ENCODE results near the gene SS18L1.

The SS18L1 gene

GRCh38 chr20:62230276-62230675 lies 86.7 kb downstream of the SS18L1 start:
- no peak for DNase-seq

- no peak for DNase-seq
Observed at GRCh38 chr20:62230696-62231095, 87.1 kb downstream of the SS18L1 start.

GRCh38 chr20:62231292-62231691 lies 87.7 kb downstream of the SS18L1 start:
- DNase-seq: no peak
